Fibroblast of pulmonary artery (primary cell): ENCODE results near the gene BCL7C.

Experiments used
- DNase-seq: peaks from one replicate; pipeline ENCODE4 v3.0.0-alpha.2; 2010; ENCODE audit warnings: low read depth
- H3K4me3 ChIP-seq: replicated peaks from 2 replicates; pipeline ENCODE4 v1.5.1; 2011; ENCODE audit warnings: low read depth, mild to moderate bottlenecking, control low read depth, low read length, moderate library complexity
- TF ChIP-seq, protein P1 (sequence below): IDR thresholded peaks from 2 replicates; pipeline ENCODE4 v1.5.1; 2011; ENCODE audit warnings: mild to moderate bottlenecking, control low read depth, low read length, inconsistent platforms; ENCODE audit errors: missing control alignments

BCL7C gene

GRCh38 chr16:30925995-30926811 is 32.3 kb upstream of the BCL7C start:
- DNase-seq: no peak
- H3K4me3 ChIP-seq: no peak overlapping the region
- TF ChIP-seq, protein P1, sequence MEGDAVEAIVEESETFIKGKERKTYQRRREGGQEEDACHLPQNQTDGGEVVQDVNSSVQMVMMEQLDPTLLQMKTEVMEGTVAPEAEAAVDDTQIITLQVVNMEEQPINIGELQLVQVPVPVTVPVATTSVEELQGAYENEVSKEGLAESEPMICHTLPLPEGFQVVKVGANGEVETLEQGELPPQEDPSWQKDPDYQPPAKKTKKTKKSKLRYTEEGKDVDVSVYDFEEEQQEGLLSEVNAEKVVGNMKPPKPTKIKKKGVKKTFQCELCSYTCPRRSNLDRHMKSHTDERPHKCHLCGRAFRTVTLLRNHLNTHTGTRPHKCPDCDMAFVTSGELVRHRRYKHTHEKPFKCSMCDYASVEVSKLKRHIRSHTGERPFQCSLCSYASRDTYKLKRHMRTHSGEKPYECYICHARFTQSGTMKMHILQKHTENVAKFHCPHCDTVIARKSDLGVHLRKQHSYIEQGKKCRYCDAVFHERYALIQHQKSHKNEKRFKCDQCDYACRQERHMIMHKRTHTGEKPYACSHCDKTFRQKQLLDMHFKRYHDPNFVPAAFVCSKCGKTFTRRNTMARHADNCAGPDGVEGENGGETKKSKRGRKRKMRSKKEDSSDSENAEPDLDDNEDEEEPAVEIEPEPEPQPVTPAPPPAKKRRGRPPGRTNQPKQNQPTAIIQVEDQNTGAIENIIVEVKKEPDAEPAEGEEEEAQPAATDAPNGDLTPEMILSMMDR: no peak

- no peak for DNase-seq
- H3K4me3 ChIP-seq: peak overlapping the region; percentile 69
- TF ChIP-seq, protein P1: no peak
Measured at GRCh38 chr16:30925632-30925987, 31.7 kb upstream of the BCL7C start.

GRCh38 chr16:30924913-30925631 is 31.2 kb upstream of the BCL7C start:
- TF ChIP-seq, protein P1: no peak
- peak overlapping the region; percentile 69 for H3K4me3 ChIP-seq
- no peak for DNase-seq

GRCh38 chr16:30924076-30924912 is 30.4 kb upstream of the BCL7C start:
- TF ChIP-seq, protein P1: no peak
- peak overlapping the region; percentile 69 for H3K4me3 ChIP-seq
- no peak for DNase-seq

- TF ChIP-seq, protein P1: no peak
- DNase-seq: no peak
- peak within 1 kb of the TSS; percentile 69 for H3K4me3 ChIP-seq
Measured at GRCh38 chr16:30923554-30924075, 29.7 kb upstream of the BCL7C start, which contains the start of gene FBXL19. TSS of gene FBXL19 (plus strand) at chr16:30923572. CDS start at chr16:30925755, 2,183 bp downstream.

GRCh38 chr16:30922960-30923535 is 29.2 kb upstream of the BCL7C start:
- TF ChIP-seq, protein P1: no peak
- DNase-seq: peak; percentile 100
- H3K4me3 ChIP-seq: peak overlapping the region; percentile 69
